Mononuclear cell (primary cell): ENCODE data around the gene WBP2. TPM values are rescaled to one million over a fixed set of nuclear protein-coding genes. Genes with fewer than 3 reads are reported as not detected.

Experiments used
- total RNA-seq: library from RNA; depleted of rRNA; stranded (reverse); fragments of >200 nt; gene quantifications from one replicate; pipeline ENCODE4 v1.2.3, GENCODE V29; 2012

Gene WBP2
- total RNA-seq, 1 donor: 30.5 TPM

Other genes starting within 250 kb of the WBP2 start
- gene SMIM5, start 221.9 kb downstream of the WBP2 start, total RNA-seq: 3.6 TPM
- gene RECQL5, start 188.2 kb downstream of the WBP2 start, total RNA-seq: 7.8 TPM
- gene SAP30BP, start 188.0 kb downstream of the WBP2 start, total RNA-seq: 105 TPM
- gene ITGB4, start 133.9 kb downstream of the WBP2 start, total RNA-seq: 0.10 TPM
- 8.8 TPM for gene GALK1, start 90.1 kb downstream of the WBP2 start, total RNA-seq
- 32.8 TPM for gene UNK, start 70.5 kb downstream of the WBP2 start, total RNA-seq
- 42.9 TPM for gene UNC13D, start 10.9 kb downstream of the WBP2 start, total RNA-seq
- gene TRIM47, start 23.2 kb upstream of the WBP2 start, total RNA-seq: 0.63 TPM
- 5.8 TPM for gene TRIM65, start 41.6 kb upstream of the WBP2 start, total RNA-seq
- gene MRPL38, start 49.5 kb upstream of the WBP2 start, total RNA-seq: 45.4 TPM
- gene FBF1, start 85.7 kb upstream of the WBP2 start, total RNA-seq: 11.2 TPM
- gene ACOX1, start 123.8 kb upstream of the WBP2 start, total RNA-seq: 18.5 TPM
- 18.9 TPM for gene TEN1, start 123.9 kb upstream of the WBP2 start, total RNA-seq
- gene CDK3, start 145.5 kb upstream of the WBP2 start, total RNA-seq: 1.8 TPM
- gene EVPL, start 172.0 kb upstream of the WBP2 start, total RNA-seq: under 0.01 TPM
- gene SRP68, start 217.2 kb upstream of the WBP2 start, total RNA-seq: 34.7 TPM
- gene GALR2, start 219.4 kb upstream of the WBP2 start, total RNA-seq: 0.63 TPM
- 0.21 TPM for gene ZACN, start 223.8 kb upstream of the WBP2 start, total RNA-seq
- gene EXOC7, start 248.5 kb upstream of the WBP2 start, total RNA-seq: 49.2 TPM